ENCODE results near the gene SPHK2.
A peak's percentile ranks its signal among the peaks of the same experiment; 100 is the strongest.

SPHK2 gene

DNA sequence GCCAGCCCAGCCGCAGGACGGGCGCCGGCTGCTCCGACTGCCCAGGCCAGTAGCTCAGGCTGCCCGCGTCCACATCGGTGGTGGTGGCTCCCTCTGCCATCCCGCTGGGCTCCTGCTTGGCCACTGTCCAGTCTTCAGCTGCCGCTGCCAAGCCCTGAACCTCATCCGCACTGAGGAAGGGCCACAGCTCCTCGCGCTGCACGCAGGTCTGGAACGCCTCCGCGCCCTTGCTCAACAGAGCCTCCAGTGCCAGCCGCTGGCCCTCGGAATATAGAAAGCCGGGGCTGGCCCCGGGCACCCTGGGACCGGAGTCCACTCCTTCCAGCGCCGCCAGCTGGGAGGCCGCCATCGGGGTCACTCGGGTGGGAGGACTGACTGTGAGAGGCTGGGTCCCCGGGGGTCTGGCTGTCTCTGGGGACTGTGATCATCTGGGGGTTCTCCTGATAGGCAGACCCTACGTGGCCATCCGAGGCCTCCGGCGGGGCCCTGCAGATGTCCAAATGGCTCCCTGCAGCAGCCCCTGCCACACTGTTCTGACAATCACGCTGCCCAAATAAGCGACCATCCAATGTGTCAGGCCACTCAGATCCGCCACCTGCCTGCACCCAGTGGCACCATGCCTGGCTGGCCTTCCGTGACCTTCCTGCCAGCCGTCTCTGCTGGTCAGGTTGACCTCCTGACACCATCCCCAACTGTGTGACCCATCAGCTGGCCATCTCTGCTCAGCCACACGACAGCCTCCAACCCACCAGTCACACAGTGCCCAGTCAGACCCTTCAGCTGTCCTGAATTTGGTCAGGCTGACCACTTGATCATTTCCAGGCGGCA is 6.1 kb upstream of the SPHK2 start:
- no peak overlapping the region for H3K4me3 Mint-ChIP-seq
- H3K36me3 Mint-ChIP-seq = peaks cover 32% of the 10 kb centered on the region
- CTCF ChIA-PET = interaction anchor here (0.8 kb wide), 1 partner anchor 28 kb away, joined by 3 read pairs; no protein-coding TSS in a partner anchor
- H3K4me1 Mint-ChIP-seq = peaks cover 29% of the 10 kb centered on the region
- H3K9me3 Mint-ChIP-seq = no peaks in the 10 kb centered on the region
- H3K27ac Mint-ChIP-seq = no peak overlapping the region
- H3K27me3 Mint-ChIP-seq = no peaks in the 10 kb centered on the region
- DNase-seq = no peak

DNA sequence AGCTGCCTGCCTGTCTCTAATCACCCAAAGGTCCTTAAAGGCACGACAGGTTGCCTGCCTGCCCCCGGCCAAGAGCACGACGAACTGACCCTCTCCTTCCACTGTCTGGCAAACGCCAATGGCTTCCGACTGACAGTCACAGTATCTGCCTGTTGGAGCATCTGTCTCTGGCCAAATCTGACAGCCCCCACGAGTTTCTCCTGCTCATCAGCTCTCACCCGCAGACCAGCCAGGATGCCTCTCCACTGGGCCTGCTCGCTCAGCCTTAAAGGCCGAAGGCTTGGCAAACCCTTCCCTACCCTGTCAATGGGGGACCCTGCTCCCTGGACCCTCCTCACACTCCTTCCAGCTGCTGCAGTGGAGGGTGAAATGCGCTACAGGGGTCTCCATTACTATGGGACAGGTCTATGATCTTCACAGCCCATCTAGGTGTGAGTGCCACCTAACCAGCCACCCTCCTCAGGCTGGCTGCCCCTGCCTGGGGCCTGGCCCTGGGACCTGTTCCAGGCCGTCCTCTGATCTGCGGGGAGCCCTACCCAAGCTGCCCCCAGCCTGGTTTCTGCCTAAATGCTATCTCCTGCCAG is 5.4 kb upstream of the SPHK2 start:
- H3K4me3 Mint-ChIP-seq = no peak overlapping the region
- peaks cover 30% of the 10 kb centered on the region for H3K4me1 Mint-ChIP-seq
- no peak for DNase-seq
- H3K36me3 Mint-ChIP-seq = peaks cover 37% of the 10 kb centered on the region
- H3K27me3 Mint-ChIP-seq = peaks cover under 1% of the 10 kb centered on the region
- H3K9me3 Mint-ChIP-seq = no peaks in the 10 kb centered on the region
- CTCF ChIA-PET = interaction anchor here (0.9 kb wide), 1 partner anchor 8 kb away, joined by 3 read pairs; no protein-coding TSS in a partner anchor
- H3K27ac Mint-ChIP-seq = peak overlapping the region; percentile 16

DNA sequence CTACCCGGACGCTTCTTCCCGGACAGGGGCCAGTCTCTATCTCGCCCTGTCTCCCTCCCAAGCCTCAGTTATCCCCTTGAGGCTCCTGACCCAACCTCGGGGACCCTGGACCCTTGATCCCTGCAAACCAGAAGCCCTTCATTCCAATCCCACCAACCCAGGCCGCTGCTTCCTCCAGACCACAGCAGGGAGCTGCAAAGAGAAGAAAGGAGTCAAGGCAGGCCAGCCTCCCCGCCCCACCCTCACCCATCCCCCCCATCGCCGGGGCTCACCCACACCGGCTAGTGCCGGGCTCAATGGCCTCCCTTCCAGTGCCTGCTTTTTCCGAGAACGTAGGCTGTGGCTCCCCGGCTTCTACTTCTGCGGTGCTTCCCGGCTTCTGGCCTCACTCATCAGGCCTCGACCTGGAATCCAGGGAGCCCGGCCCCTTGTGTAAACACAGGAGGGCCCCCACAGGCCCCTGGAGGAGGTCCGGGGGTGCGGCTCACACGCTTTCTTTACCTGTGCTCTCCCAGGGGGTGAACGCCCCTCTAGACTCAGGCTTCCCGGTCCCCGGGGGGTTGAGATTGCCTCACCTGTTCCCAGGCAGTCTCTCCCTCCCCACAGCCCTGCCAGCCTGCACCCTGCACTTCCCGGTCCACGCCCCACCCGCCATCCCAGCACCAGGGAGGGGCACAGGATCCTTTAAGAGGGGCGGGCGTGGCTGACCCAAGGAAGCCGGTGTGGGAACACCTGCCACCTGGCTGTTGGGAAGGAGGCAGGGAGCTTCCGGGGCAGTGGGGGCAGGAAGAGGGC is 4.7 kb upstream of the SPHK2 start, which contains the start of gene FAM83E:
Gene FAM83E, minus strand, starts transcription at position 641 of the 795 bp plus-strand sequence. CDS start 1,704 bp downstream, outside the sequence.
- Mint-ChIP-seq H3K4me3 (no peak within 1 kb of the TSS), H3K27ac (peak within 1 kb of the TSS; percentile 16), H3K36me3 (peaks cover 41% of the 10 kb centered on the region), H3K9me3 (no peaks in the 10 kb centered on the region), H3K4me1 (peaks cover 32% of the 10 kb centered on the region), H3K27me3 (peaks cover 4% of the 10 kb centered on the region)
- no peak for DNase-seq
- CTCF ChIA-PET = interaction anchor here (0.9 kb wide), 1 partner anchor 9 kb away, joined by 3 read pairs; no protein-coding TSS in a partner anchor

DNA sequence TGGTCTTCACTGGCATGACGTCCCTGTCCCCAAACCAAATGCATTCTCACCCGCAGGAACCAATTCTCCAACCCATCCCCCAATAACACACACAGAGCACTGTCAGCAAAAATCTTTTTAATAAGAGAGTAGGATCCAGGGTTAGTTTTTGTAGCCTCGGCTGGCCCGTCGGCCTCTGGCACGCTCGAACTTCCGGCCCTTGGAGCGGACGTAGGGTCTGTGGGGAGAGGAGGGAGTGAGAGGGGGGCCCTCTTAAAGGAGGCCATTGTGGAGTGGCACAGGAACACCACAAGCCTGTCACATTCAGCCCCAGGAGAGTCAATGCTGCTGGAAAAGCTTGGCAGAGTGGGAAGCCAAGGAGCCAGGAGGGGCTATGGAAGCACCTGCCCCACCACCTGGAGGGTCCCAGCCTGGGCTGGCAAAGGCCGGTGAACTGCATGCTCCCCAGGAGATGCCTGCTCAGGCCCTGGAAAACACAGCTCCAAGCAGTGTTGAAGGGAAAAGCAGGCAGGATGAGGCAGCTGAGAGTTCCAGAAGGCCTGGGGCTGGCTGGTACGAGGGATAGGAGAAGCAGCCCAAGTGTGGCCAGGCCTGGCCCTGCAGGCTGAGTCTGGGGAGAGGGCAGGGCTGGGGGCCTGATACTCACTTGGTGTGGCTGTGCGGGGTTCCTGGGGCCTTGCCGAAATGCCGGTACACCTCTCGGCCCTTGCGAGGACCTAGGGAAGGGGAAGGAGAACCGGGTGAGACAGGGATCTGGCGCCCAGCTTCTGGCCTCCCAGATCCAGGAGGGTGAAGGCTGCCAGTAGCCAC is 3.9 kb upstream of the SPHK2 start:
- no peak overlapping the region for H3K27ac Mint-ChIP-seq

DNA sequence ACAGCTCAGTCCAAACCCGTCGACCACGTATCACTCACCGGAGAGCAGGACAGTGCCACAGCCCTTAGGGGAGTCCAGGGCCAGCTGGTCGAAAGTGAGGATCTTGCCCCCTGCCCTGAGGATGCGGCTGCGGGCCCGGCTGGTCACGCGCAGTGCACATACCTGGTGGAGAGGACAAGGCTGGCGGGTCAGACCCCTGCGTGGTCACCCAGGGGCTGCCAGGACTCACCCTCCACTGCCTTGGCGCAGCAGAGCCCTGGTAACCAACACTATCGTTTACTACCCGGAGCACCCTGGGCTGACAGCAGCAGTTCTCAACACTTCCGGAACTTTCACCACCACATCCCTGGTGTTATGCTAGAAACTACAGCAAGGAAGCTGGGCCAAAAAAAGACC is 3.3 kb upstream of the SPHK2 start:
- peak overlapping the region; percentile 84 for H3K27ac Mint-ChIP-seq
- peaks cover 46% of the 10 kb centered on the region for H3K36me3 Mint-ChIP-seq
- peak overlapping the region; percentile 95 for H3K4me3 Mint-ChIP-seq
- H3K4me1 Mint-ChIP-seq = peaks cover 40% of the 10 kb centered on the region
- H3K27me3 Mint-ChIP-seq = peaks cover 4% of the 10 kb centered on the region
- CTCF ChIA-PET = interaction anchor here (1.1 kb wide), 1 partner anchor 11 kb away, joined by 3 read pairs; no protein-coding TSS in a partner anchor
- DNase-seq = no peak
- no peaks in the 10 kb centered on the region for H3K9me3 Mint-ChIP-seq

More for the DNA sequence above, 3.9 kb upstream of the SPHK2 start:
- CTCF ChIA-PET = interaction anchor here (0.9 to 1.1 kb wide), 2 partner anchors 10 kb away, joined by 3 read pairs; no protein-coding TSS in a partner anchor
- Mint-ChIP-seq H3K4me1 (peaks cover 40% of the 10 kb centered on the region), H3K36me3 (peaks cover 46% of the 10 kb centered on the region), H3K9me3 (no peaks in the 10 kb centered on the region), H3K27me3 (peaks cover 4% of the 10 kb centered on the region), H3K4me3 (no peak overlapping the region)
- no peak for DNase-seq

DNA sequence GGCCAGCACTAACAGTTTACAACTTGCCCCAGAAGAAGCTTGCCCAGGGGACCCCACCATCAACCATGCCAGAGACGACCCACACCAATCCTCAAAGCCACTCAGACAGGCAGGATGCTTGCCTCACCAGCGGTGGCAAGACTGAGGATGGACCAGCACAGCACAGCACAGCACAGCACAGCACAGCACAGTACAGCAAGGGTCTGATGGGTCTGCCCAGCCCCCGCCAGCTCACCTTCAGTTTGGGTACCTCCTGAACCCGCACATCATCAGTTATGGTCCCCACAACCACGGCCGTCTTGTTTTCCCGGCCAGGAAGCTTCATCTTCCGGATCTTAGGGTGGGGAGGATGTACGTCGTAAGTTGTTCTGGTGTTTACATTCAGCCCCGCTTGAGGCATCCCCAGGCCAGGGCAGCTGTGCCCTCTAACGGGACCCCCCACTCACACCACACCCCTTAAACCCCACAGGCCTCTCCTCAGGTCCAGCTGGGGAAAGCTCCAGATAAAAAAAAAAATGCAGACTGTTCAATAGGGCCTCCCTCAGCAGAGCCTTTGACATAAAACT is 2.7 kb upstream of the SPHK2 start:
- Mint-ChIP-seq H3K4me3 (peak overlapping the region; percentile 95), H3K36me3 (peaks cover 49% of the 10 kb centered on the region), H3K27me3 (peaks cover 4% of the 10 kb centered on the region), H3K27ac (peak overlapping the region; percentile 84), H3K4me1 (peaks cover 43% of the 10 kb centered on the region), H3K9me3 (no peaks in the 10 kb centered on the region)
- CTCF ChIA-PET = interaction anchor here (1.1 to 3.0 kb wide), 3 partner anchors 7 to 283 kb away, joined by 3 to 13 read pairs (median 3); no protein-coding TSS in a partner anchor
- DNase-seq = no peak

DNA sequence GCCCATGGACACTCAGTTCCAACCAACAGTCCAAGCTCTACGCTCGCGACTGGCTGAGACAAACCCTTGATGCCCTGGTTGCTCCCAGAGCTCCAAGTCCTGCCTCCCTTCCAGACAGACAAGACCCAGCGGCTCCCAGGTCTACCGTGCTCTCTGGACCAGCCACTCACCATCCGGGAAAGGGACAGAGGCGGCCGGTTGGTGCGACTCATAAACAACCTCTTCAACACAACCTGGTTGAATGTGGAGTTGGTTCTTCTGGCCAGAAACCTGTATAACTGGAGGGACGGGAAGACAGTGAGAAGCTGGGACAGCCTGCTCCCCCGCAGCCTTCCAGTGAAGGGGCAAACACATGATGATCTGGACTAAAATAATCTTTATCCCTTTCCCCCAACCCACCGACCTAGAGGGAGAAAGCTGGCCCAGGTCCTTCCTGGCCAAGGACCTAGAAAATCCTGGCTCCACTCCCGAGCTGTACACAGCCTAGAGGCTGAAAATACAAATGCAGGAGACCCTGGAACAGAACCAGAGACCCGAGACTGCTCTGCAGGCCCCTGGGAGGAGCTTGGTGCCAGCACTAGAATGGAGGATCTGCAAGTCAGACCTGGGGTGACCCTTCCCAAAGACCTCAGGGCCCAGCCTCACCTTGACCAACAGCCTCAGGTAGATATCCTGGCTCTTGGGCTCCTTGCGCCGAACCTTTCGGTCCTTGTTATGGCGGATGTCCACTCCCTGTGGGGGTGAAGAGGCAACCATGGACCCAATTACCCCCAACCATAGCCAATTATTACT is 2.0 kb upstream of the SPHK2 start:
- no peaks in the 10 kb centered on the region for H3K9me3 Mint-ChIP-seq
- H3K27ac Mint-ChIP-seq = peak overlapping the region; percentile 97
- CTCF ChIA-PET = interaction anchor here (1.2 to 3.0 kb wide), 3 partner anchors 8 to 284 kb away, joined by 3 to 13 read pairs (median 7); no protein-coding TSS in a partner anchor
- peaks cover 47% of the 10 kb centered on the region for H3K4me1 Mint-ChIP-seq
- H3K27me3 Mint-ChIP-seq = peaks cover 4% of the 10 kb centered on the region
- DNase-seq = no peak
- peak overlapping the region; percentile 95 for H3K4me3 Mint-ChIP-seq
- peaks cover 53% of the 10 kb centered on the region for H3K36me3 Mint-ChIP-seq

DNA sequence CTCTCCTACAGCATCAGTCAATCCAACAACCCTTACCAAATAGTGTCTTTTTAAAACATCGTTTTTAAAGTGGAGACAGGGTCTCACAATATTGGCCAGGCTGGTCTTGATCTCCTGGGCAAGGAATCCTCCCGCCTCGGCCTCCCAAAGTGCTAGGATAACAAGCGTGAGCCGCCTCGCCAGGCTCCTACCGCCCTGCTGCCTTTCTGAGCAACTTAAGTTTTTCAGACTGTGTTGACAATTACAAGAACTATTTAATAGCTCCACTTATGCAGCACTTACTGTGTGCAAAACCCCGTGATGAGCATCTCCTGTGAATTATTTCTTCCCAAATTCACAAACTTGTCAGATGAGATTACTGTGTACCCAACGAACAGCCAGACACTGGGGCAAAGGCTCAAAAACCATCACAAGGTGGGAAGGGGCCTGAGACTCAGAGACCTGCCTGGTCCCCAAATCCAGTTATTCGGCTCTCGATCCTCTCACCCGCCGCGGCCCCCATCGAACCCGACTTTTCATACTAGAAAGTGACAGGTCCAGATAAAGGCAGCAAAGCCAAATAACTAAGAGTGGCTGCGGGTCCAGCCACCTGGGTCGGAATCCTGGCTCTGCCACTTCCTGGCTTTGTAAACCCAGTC is 909 bp upstream of the SPHK2 start:
- CTCF ChIA-PET = interaction anchor here (1.5 to 3.0 kb wide), 2 partner anchors 9 to 34 kb away, joined by 7 to 13 read pairs; no protein-coding TSS in a partner anchor
- H3K27ac Mint-ChIP-seq = peak overlapping the region; percentile 97
- no peaks in the 10 kb centered on the region for H3K9me3 Mint-ChIP-seq
- H3K4me3 Mint-ChIP-seq = peak overlapping the region; percentile 95
- peaks cover 4% of the 10 kb centered on the region for H3K27me3 Mint-ChIP-seq
- H3K36me3 Mint-ChIP-seq = peaks cover 57% of the 10 kb centered on the region
- H3K4me1 Mint-ChIP-seq = peaks cover 52% of the 10 kb centered on the region
- DNase-seq = no peak

DNA sequence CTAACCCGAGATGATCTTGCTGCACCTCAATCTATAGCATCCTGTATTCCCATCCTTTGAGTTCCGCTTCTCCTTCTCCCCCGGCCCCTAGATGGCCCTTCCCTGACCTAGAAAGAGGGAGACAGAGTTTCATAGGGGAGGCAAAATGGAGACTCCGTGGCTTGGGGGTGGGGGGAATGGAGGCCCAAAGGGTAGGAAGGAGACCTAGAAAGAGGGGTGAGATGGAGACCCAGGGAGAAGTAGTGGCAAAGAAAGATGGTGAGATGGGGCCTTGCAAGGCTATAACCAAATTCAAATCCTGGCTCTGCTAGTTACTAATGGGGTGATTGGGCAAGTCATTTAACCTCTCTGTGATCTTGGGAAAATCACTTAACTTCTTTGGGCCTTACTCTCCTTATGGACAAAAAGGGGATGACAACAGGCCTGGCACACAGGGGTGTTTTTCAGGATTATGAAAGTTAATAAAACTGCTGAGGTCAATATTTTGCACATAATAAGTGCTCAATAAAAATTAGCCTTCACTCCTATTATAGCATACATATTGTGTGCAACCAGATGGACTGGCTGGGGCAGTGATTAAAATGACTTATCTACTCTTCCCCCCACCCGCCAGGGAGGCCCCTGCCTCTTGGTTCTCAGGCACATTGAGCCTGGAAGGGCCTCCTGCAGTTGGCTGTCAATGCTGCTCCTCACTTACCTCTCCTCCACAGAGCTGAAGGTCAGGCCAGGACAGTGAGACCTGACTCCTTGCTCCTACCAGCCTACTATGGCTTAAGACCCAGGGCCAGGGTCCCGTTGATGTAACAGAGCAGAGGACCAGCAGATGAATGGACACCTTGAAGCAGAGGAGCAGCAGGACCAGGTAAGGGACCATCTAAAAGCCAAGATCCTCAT is 633 bp downstream of the SPHK2 start:
- Mint-ChIP-seq H3K27ac (peak overlapping the region; percentile 97), H3K27me3 (peaks cover 4% of the 10 kb centered on the region), H3K9me3 (no peaks in the 10 kb centered on the region), H3K4me3 (peak overlapping the region; percentile 95), H3K4me1 (peaks cover 67% of the 10 kb centered on the region), H3K36me3 (peaks cover 56% of the 10 kb centered on the region)
- CTCF ChIA-PET = interaction anchor here (0.9 kb wide), 1 partner anchor 14 kb away, joined by 3 read pairs; no protein-coding TSS in a partner anchor
- DNase-seq = no peak

DNA sequence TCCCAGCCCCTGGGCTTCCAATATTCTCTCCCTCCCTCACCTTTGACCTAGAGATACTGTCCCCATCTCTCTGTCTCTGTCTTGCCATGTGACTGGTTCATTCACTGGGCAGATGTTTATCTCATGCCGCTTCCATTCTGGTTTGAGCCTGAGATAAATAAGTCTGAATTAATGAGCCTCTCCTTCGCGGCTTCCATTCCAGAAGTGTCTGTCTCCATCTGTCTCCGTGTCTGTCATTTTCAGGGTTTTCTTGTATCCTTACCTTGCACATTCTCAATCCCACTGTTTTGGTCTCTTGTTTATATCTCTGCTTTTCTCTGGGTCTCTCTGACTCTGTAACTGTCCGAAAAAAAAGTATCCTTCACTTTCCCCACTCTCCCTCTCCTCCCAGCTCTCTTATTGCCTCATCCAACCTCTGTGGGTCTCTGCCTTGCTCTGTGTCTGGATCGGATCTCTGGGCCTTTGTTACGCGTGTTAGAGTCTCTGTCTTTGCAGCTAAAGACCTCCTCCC is 4.3 kb downstream of the SPHK2 start:
- H3K4me3 Mint-ChIP-seq = peak overlapping the region; percentile 80
- H3K27ac Mint-ChIP-seq = peak overlapping the region; percentile 98
- CTCF ChIA-PET = interaction anchor here (1.9 kb wide), 1 partner anchor 15 kb away, joined by 7 read pairs; no protein-coding TSS in a partner anchor
- peak; percentile 18 for DNase-seq
- H3K36me3 Mint-ChIP-seq = peaks cover 30% of the 10 kb centered on the region
- peaks cover 4% of the 10 kb centered on the region for H3K27me3 Mint-ChIP-seq
- H3K9me3 Mint-ChIP-seq = no peaks in the 10 kb centered on the region
- H3K4me1 Mint-ChIP-seq = peaks cover 54% of the 10 kb centered on the region

DNA sequence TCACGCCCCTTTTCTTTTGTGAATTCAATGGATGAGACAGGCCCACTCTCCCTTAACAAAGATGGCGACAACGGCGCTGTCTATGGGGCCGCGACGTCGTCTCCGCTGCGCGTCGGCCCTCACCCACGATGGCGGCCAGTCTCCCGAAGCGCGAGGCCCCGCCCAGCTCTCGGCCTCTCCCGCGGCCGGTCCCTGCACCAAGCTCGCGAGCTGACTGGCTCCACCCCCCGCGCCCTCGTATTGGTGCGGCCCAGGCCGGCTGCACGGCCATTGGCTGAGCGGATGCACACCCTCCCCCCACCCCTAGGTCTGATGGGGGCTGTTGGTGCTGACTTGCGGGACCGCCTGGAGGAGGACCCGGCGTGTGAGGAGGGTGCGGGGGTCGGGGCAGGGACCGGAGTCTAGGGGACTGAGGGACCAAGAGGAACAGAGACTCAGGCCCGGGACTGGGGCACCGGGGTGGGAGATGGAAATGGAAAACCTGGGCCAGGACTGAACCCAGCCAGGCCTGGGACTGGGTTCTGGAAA is 4.8 kb downstream of the SPHK2 start:
- Mint-ChIP-seq H3K36me3 (peaks cover 29% of the 10 kb centered on the region), H3K4me1 (peaks cover 53% of the 10 kb centered on the region), H3K4me3 (peak overlapping the region; percentile 80), H3K27me3 (peaks cover 1% of the 10 kb centered on the region), H3K9me3 (no peaks in the 10 kb centered on the region), H3K27ac (peak overlapping the region; percentile 98)
- DNase-seq = peak; percentile 98
- CTCF ChIA-PET = interaction anchor here (1.9 kb wide), 1 partner anchor 15 kb away, joined by 7 read pairs; no protein-coding TSS in a partner anchor
